Neural cell (in vitro differentiated cells): ENCODE results near the gene PRKAR1B. TPM values are rescaled to one million over a fixed set of nuclear protein-coding genes. Genes with fewer than 3 reads are reported as not detected.

Experiments
- H2AFZ ChIP-seq: fragments of 200-600, 300-800 bp; sonication (generic), shearing (Covaris generic); 2 replicates; pipeline ENCODE4 v1.6.0; 2014; ENCODE audit warnings: low read depth, mild to moderate bottlenecking, antibody characterized with exemption, low read length, moderate library complexity
- H3F3A ChIP-seq: fragments of 200-600 bp; shearing (Covaris generic); 2 replicates; pipeline ENCODE4 v1.6.1; 2016; ENCODE audit warnings: mild to moderate bottlenecking, moderate library complexity, mixed read lengths, antibody characterized with exemption, low read length; ENCODE audit not compliant: insufficient read depth, poor library complexity, severe bottlenecking
- H3K27ac ChIP-seq: fragments of 200-600, 300-800 bp; sonication (generic), shearing (Covaris generic); 2 replicates; pipeline ENCODE4 v1.5.1; 2014; ENCODE audit warnings: mild to moderate bottlenecking, low read length, moderate library complexity
- H3K27me3 ChIP-seq: fragments of 300-800, 200-600 bp; sonication (generic), shearing (Covaris generic); 2 replicates; pipeline ENCODE4 v1.6.0; 2014; ENCODE audit warnings: mild to moderate bottlenecking, low read depth, low read length, moderate library complexity; ENCODE audit not compliant: insufficient read depth
- H3K36me3 ChIP-seq: fragments of 300-800, 200-600 bp; sonication (generic), shearing (Covaris generic); 2 replicates; pipeline ENCODE4 v1.5.1; 2014; ENCODE audit warnings: mild to moderate bottlenecking, antibody characterized with exemption, low read length, moderate library complexity; ENCODE audit not compliant: insufficient read depth
- H3K4me2 ChIP-seq: fragments of 300-800, 200-600 bp; sonication (generic), shearing (Covaris generic); 2 replicates; pipeline ENCODE4 v1.6.0; 2014; ENCODE audit warnings: mild to moderate bottlenecking, low read length
- H3K4me3 ChIP-seq: fragments of 300-800, 200-600 bp; sonication (generic), shearing (Covaris generic); 2 replicates; pipeline ENCODE4 v1.5.1; 2014; ENCODE audit warnings: mild to moderate bottlenecking, low read length, moderate library complexity
- H3K79me2 ChIP-seq: fragments of 200-600 bp; shearing (Covaris generic); replicated peaks from 2 replicates; pipeline ENCODE4 v1.6.0; 2014; ENCODE audit warnings: mild to moderate bottlenecking, low read length, moderate library complexity; ENCODE audit not compliant: insufficient read depth
- H3K9ac ChIP-seq: fragments of 300-800, 200-600 bp; sonication (generic), shearing (Covaris generic); 2 replicates; pipeline ENCODE4 v1.6.1; 2016; ENCODE audit warnings: mild to moderate bottlenecking, low read length, mixed read lengths
- H3K9me2 ChIP-seq: fragments of 200-600 bp; shearing (Covaris generic); 2 replicates; pipeline ENCODE4 v1.6.1; 2016; ENCODE audit warnings: mild to moderate bottlenecking, low read length, mixed read lengths; ENCODE audit not compliant: insufficient read depth
- H3K9me3 ChIP-seq: fragments of 200-600, 300-800 bp; sonication (generic), shearing (Covaris generic); 2 replicates; pipeline ENCODE4 v1.6.1; 2016; ENCODE audit warnings: mild to moderate bottlenecking, mixed run types, low read length, moderate library complexity, mixed read lengths
- H4K20me1 ChIP-seq: fragments of 200-600 bp; shearing (Covaris generic); 2 replicates; pipeline ENCODE4 v1.6.1; 2016; ENCODE audit warnings: mild to moderate bottlenecking, mixed run types; ENCODE audit not compliant: insufficient read depth
- CTCF ChIP-seq: fragments of 450-650 bp; IDR thresholded peaks from 2 replicates; pipeline ENCODE4 v1.5.1; 2014; ENCODE audit warnings: antibody characterized with exemption, mild to moderate bottlenecking, moderate library complexity; ENCODE audit not compliant: poor library complexity, severe bottlenecking
- EP300 ChIP-seq: fragments of 450-650 bp; conservative IDR thresholded peaks from 2 replicates; pipeline ENCODE4 v1.6.1; 2014; ENCODE audit warnings: antibody characterized with exemption, mild to moderate bottlenecking, moderate library complexity; ENCODE audit not compliant: poor library complexity, severe bottlenecking
- EZH2 ChIP-seq: fragments of 200-600, 300-800 bp; shearing (Covaris generic), sonication (generic); IDR thresholded peaks from 2 replicates; pipeline ENCODE4 v1.6.1; 2014; ENCODE audit warnings: antibody characterized with exemption, low read length, borderline replicate concordance, mild to moderate bottlenecking; ENCODE audit not compliant: insufficient read depth, poor library complexity, severe bottlenecking
- MXI1 ChIP-seq: fragments of 450-650 bp; conservative IDR thresholded peaks from 2 replicates; pipeline ENCODE4 v1.6.1; 2014; ENCODE audit warnings: antibody characterized with exemption, mild to moderate bottlenecking; ENCODE audit not compliant: poor library complexity, severe bottlenecking
- POLR2AphosphoS5 ChIP-seq: IDR thresholded peaks from 2 replicates; pipeline ENCODE4 v1.6.1; 2012
- RAD21 ChIP-seq: fragments of 450-650 bp; conservative IDR thresholded peaks from 2 replicates; pipeline ENCODE4 v1.6.1; 2014; ENCODE audit warnings: antibody characterized with exemption, mild to moderate bottlenecking, moderate library complexity
- REST ChIP-seq: IDR thresholded peaks from 2 replicates; pipeline ENCODE4 v1.6.1; 2012; ENCODE audit warnings: borderline replicate concordance
- SMC3 ChIP-seq: fragments of 450-650 bp; conservative IDR thresholded peaks from 2 replicates; pipeline ENCODE4 v1.6.1; 2014; ENCODE audit warnings: antibody characterized with exemption, mild to moderate bottlenecking, moderate library complexity; ENCODE audit not compliant: poor library complexity
- TAF1 ChIP-seq: IDR thresholded peaks from 2 replicates; pipeline ENCODE4 v1.6.1; 2012; ENCODE audit warnings: low read depth
- polyA plus RNA-seq: library from polyadenylated mRNA; depleted of rRNA; stranded (reverse); fragments of >200 nt; gene quantifications from 2 replicates; pipeline ENCODE4 v1.2.3, GENCODE V29; 2014

The PRKAR1B gene
- polyA plus RNA-seq, 1 donor from 2014 or later, result 38.6 TPM

GRCh38 chr7:765383-765782, 38.3 kb upstream of the PRKAR1B start:
- Histone ChIP-seq H3K27me3 (no peaks in the 10 kb centered on the region), H4K20me1 (no peaks in the 10 kb centered on the region), H2AFZ (no peak overlapping the region), H3K36me3 (no peaks in the 10 kb centered on the region), H3K4me2 (no peak overlapping the region), H3K9ac (no peak overlapping the region), H3K9me3 (no peaks in the 10 kb centered on the region), H3F3A (no peaks in the 10 kb centered on the region), H3K27ac (no peak overlapping the region), H3K9me2 (no peaks in the 10 kb centered on the region), H3K4me3 (no peak overlapping the region), H3K79me2 (no peaks in the 10 kb centered on the region)
- TF ChIP-seq CTCF (no peak), TAF1 (no peak), RAD21 (no peak), EP300 (no peak), SMC3 (no peak), REST (no peak), POLR2AphosphoS5 (no peak), EZH2 (no peak), MXI1 (no peak)

- H3K36me3 ChIP-seq, result no peaks in the 10 kb centered on the region
- H4K20me1 ChIP-seq, result no peaks in the 10 kb centered on the region
- no peak overlapping the region for H2AFZ ChIP-seq
- no peaks in the 10 kb centered on the region for H3K27me3 ChIP-seq
- no peak overlapping the region for H3K4me2 ChIP-seq
- H3K27ac ChIP-seq, result no peak overlapping the region
- no peaks in the 10 kb centered on the region for H3K79me2 ChIP-seq
- no peak overlapping the region for H3K9ac ChIP-seq
- no peaks in the 10 kb centered on the region for H3F3A ChIP-seq
- H3K9me2 ChIP-seq, result no peaks in the 10 kb centered on the region
- no peak overlapping the region for H3K4me3 ChIP-seq
- H3K9me3 ChIP-seq, result no peaks in the 10 kb centered on the region
- TF ChIP-seq RAD21, result no peak
Measured at GRCh38 chr7:763762-764161, 36.7 kb upstream of the PRKAR1B start.

GRCh38 chr7:762885-763284, 35.8 kb upstream of the PRKAR1B start:
- H3K9ac ChIP-seq, result no peak overlapping the region
- no peaks in the 10 kb centered on the region for H3K9me3 ChIP-seq
- H3K27me3 ChIP-seq, result no peaks in the 10 kb centered on the region
- H3K4me2 ChIP-seq, result no peak overlapping the region
- H3K27ac ChIP-seq, result no peak overlapping the region
- H3K9me2 ChIP-seq, result no peaks in the 10 kb centered on the region
- no peak overlapping the region for H2AFZ ChIP-seq
- H3K79me2 ChIP-seq, result no peaks in the 10 kb centered on the region
- H3K4me3 ChIP-seq, result no peak overlapping the region
- H3K36me3 ChIP-seq, result no peaks in the 10 kb centered on the region
- TF ChIP-seq EP300, result no peak
- no peak for TF ChIP-seq TAF1
- TF ChIP-seq SMC3, result no peak
- no peak for TF ChIP-seq CTCF
- TF ChIP-seq REST, result no peak
- no peak for TF ChIP-seq EZH2
- no peak for TF ChIP-seq MXI1
- no peak for TF ChIP-seq POLR2AphosphoS5
- no peak for TF ChIP-seq RAD21
- no peaks in the 10 kb centered on the region for H3F3A ChIP-seq
- no peaks in the 10 kb centered on the region for H4K20me1 ChIP-seq
